ENCODE measurements around the gene GSC2.
"Not testable (repeated sequence)": the region's sequence is repeated elsewhere in the genome, so short reads cannot be mapped to it uniquely, and the experiment has no call there.

Gene GSC2

GRCh38 chr22:19178065-19178656 lies 28.1 kb upstream of the GSC2 start:
- DNase-seq: no peak

DNA sequence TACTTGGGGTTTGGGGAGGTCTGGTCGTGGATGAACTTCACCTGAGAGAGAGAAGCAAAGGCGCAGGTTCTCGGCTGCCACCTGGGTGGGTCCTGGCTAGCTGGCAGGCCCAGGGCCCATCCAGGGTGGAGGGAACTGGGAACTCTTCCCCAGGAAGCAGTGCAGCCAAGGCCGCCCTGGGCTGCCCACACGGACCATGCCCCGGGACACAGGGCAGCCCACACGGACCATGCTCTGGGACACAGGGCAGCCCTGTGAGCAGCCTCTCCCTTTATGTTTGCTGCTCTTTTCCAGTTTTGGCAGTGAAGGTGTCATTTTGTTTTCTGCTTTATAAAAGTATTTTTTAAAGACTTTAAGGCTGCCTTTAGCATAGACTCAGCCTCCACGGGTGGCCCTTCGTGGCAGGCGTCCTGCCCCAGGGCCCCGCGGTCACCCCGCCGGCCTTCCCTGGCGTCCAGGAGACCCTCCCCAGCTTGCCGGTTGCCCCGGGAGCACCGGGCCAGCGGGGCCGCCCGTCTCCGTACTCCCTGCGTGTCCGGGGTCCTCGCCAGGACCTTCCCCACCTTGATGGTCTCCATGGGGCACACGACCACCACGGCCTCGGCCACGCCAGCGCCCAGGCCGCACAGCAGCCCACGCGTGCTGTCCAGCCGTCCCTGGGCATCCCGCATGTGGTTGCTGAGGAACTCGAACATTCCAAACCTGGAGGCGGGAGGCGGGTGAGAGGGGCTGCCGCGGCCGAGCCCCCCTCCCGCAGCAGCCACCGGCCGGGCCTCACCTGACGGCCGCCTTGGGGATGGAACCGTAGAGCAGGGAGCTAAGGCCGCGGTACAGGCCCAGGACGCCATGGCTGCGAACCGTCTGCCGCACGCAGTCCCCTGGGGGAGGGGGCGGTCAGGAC lies 27.3 kb upstream of the GSC2 start:
- DNase-seq: no peak

GRCh38 chr22:19176732-19177131 lies 26.6 kb upstream of the GSC2 start:
- no peak for DNase-seq

DNA sequence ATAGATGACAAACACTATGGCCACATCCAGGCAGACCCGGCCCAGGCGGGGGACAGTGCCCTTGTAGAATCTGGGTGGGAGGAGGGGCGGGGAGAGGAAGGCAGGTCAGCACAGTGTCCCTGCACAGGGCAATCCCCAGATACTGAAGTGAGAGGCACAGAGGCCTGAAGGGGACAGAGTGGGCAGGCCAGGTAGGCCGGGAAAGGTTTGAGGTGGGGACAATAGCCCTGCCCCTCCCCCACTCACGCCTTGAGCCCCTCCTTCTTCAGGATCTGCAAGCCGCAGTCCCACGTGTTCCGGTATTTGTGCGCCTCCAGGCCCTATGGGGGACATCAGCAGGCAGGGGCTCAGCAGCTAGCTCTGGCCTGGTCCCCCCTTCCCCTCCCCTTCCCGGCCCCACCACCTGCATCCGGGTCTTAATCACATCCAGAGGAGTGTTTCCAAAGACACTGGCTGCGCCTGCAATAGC lies 26.1 kb upstream of the GSC2 start:
- DNase-seq: no peak

GRCh38 chr22:19175602-19176174 lies 25.6 kb upstream of the GSC2 start:
- DNase-seq: no peak

DNA sequence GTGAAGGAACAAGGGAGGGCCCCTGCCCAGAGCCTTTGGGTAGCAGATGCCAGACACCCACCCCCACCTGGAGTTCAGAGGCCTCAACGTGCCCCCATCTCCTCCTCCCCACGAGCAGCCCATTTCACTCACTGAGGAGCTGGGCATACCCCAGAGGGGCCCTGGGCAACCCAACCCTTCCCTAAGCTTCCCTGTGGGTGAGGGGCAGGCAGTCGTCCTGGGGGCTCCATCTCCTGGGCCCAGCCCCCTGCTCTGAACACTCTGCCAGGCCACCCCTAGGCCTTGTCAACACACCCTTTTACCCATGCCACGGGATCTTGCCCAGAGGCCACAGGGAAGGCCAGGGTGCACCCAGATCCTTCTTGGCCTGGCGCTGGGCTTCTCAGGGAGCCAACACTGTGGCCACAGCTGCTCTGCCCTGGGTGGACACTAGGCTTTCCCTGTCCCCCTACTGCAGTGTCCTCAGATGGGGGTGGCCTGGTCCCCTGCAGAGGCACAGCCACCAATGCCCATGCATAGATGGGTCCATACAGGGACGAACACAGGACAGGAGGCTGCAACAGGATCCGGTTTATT lies 25.0 kb upstream of the GSC2 start:
- no peak for DNase-seq

DNA sequence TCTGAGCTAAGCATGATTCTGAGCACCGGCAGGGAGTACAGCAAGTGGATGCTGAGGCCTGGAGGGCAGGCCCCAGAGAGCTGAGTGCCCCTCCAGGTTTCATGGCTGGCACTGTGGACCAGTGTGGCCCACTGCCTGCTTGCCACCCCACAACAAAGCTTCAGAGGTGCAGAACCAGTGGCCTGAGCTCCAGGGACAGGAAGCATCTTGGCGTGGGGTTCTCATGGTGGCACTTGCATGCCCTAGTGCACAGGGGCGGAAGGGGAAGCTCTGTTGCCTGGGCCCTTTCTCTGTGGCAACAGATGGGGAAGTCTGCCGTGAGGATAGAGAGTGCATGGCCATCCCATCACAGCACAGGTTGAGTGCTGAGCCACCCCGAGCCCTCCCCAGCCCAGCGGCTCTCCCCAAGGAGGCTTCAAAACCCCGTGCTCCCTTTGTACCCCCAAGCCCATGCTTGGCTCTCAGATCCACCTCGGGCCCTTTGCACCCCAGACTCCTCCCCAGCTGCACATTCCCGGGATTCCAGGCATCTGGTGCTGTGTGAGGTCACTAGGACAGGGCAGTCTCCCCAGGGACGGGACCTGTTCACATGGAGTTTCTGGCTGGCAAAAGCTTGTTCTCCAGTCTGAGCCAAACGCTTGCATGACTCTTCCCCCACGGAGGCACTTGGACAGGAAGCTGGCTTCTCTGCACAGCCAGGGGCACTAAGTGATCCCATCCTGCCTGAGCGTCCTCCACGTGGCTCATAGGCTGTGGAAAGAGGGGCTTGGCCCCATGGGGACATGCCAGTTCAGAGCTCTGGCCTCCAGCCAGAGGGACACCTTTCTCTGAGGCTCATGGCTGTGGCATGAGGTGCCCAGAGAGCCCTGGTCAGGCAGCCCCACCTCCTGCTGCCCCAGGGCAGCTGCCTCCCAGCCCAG lies 24.3 kb upstream of the GSC2 start:
- no peak for DNase-seq

DNA sequence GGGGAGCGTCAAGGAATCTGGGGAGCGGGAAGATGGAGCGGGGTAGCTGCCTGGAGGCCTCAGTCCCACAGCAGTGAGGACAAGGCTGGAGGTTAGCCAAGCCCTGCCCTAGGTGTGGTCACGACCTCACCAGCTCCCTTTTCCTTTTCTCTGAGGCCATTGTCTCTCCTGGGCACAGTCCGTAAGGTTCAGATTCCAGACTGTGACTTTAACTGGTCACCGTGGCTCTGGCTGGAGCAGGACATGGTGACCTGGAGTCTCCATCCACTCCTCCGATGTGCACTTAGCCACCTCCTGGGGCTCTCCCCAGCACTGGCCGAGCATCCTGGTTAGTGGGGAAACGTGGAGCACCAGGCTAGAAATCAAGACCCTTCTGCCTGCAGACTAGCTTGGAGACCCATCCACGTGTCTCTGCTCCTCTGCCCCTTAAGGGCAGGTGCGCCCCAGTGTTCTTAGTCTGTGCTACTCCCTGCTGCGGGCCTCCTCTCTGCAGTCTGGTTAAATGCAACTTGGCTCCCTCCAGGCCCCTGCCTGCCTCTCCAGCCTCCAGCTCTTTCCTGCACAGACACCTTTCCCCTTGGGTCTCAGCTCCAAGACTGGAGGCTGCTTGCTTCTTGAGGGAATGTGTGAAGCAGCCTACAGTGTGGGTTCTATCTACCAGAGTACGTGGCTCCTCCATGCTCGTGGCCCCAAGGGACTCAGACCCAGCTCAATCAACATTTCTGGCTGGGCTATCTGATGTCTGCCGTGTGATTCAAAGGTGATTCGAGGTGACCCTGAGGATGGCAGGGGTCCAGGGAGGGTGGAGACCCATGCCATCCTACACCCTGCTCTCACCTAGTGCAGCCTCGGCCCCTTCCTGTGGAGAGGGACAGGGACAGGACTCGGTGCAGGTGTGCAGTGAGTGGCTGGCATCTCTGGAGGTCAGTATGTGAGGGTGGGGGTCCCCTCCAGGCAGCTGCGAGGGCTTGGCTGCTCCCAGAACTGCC lies 23.2 kb upstream of the GSC2 start:
- DNase-seq: no peak

- no peak for DNase-seq
Observed at GRCh38 chr22:19172213-19173046, 22.3 kb upstream of the GSC2 start.

DNA sequence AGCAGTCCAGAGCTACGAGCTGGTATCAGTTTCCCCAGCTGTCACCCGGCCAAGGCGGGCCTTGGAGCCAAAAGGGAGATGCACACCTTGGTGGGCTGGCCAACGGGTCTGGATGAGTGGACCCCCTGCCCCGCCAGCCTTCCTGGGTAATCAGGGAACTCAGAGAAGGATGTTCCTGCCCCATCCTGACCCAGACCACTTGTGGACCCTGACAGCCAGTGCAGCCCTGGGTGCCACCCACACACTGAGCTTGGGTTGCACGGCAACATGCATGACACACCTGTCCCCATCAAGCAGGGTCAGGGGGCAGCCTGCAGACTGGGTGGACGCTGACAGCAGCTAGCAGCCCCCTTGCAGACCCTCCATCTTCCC lies 19.8 kb upstream of the GSC2 start:
- DNase-seq: no peak

GRCh38 chr22:19169002-19169946 lies 19.2 kb upstream of the GSC2 start:
- DNase-seq: no peak

- DNase-seq: no peak
Observed at GRCh38 chr22:19168088-19168890, 18.2 kb upstream of the GSC2 start.

GRCh38 chr22:19167106-19167869 lies 17.2 kb upstream of the GSC2 start:
- DNase-seq: no peak

DNA sequence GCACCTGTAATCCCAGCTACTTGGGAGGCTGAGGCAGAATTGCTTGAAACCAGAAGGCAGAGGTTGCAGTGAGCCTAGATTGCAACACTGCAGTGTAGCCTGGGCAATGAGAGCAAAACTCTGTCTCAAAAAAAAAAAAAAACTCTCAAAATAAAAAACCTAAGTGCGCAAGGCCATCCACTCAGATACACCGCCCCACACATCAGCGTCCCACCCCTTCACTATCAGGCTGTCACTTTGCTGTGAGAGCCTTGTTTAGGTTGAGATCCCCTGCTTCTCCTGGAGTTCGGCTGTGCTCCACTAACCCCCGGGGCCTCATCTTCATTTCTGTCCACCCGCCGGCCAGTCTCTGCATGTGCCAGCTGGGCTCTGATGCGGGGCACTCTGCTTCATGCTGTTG lies 16.3 kb upstream of the GSC2 start:
- no peak for DNase-seq

DNA sequence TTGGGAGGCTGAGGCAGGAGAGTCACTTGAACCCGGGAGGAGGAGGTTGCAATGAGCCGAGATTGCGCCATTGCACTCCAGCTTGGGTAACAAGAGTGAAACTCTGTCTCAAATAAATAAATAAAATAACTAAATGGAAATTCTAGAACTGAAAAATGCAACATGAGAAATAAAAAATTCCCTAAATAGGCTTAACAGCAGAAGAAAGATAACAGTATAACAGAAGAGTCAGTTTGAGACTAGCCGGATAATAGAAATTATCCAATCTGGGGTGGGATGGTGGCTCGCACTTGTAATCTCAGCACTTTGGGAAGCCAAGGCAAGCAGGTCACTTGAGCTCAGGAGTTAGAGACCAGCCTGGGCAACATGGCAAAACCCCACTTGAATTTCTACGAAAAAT lies 14.3 kb upstream of the GSC2 start:
- no peak for DNase-seq

- not testable (repeated sequence) for DNase-seq
Observed at GRCh38 chr22:19158649-19159048, 8.6 kb upstream of the GSC2 start.

GRCh38 chr22:19156109-19156508 lies 6.0 kb upstream of the GSC2 start:
- DNase-seq: not testable (repeated sequence)

Data from cortex of kidney (tissue), 1 donor.